ENCODE results near the gene RNASE11. TPM values are rescaled to one million over a fixed set of nuclear protein-coding genes. Genes with fewer than 3 reads are reported as not detected.

RNASE11 gene
- polyA plus RNA-seq (2011; rRNA removed) (not detected in 2 replicates), polyA plus RNA-seq (2017; fragmentation: RNase III; extraction: RNeasy Plus Mini Kit Qiagen cat#74134 plus additional on column Dnase treatment) (not detected in 3 replicates), polyA minus RNA-seq (2011; rRNA and poly(A)+ RNA removed) (not detected in 2 replicates)
- not detected in 2 replicates for polyA plus RNA-seq (2012; cell fraction: cytosol; rRNA removed)
- not detected in 2 replicates for polyA plus RNA-seq (2012; cell fraction: nucleus; rRNA removed)

GRCh38 chr14:20587489-20588154 is at the start of gene RNASE11:
Gene RNASE11 (minus strand): TSS chr14:20588001.
- FAIRE-seq = no peak
- H3K4me2 ChIP-seq = no peak within 1 kb of the TSS
- no peak within 1 kb of the TSS for H3K4me3 ChIP-seq
- WGBS (ENCODE audit: missing lambda C conversion rate) = 37% methylated on average over 6 of the region's 6 CpGs
- no peak for TF ChIP-seq RAD21 (conservative IDR thresholded peaks at IDR 0.05 in 1 of 2, IDR thresholded peaks at IDR 0.05 in 1 of 2)
- CTCF ChIA-PET = interaction anchor here (0.7 to 1.7 kb wide), 6 partner anchors 8 to 99 kb away, joined by 3 to 8 read pairs (median 4); no protein-coding TSS in a partner anchor
- POLR2A ChIA-PET = no interaction called here
- no peak for ATAC-seq
- no peaks in the 10 kb centered on the region for H3K4me1 ChIP-seq
- no peak within 1 kb of the TSS for H3K27ac ChIP-seq
- no peaks in the 10 kb centered on the region for H3K9me3 ChIP-seq
- no peak for DNase-seq (ENCODE audit: low read depth in 1 of 2, low spot score in 1 of 2)

GRCh38 chr14:20632831-20633691 is 45.3 kb upstream of the RNASE11 start:
- WGBS (ENCODE audit: missing lambda C conversion rate) = 15% methylated on average over 45 of the region's 45 CpGs
- peak overlapping the region; percentile 1 to 61; a peak in 3 of 6 replicates for H3K27ac ChIP-seq
- FAIRE-seq (peak; percentile 74), DNase-seq (ENCODE audit: low read depth in 1 of 2, low spot score in 1 of 2) (peak; percentile 96 to 97), ATAC-seq (peak; percentile 85 to 88)
- H3K4me1 ChIP-seq = peaks cover 19% of the 10 kb centered on the region; the same call in 2 of the 3 replicates
- H3K9me3 ChIP-seq = peaks cover 4% of the 10 kb centered on the region; the same call in 1 of the 3 replicates
- TF ChIP-seq MAX (IDR thresholded peaks at IDR 0.05) (peak; percentile 31; the same call in 1 of the 2 replicates), E2F6 (IDR thresholded peaks at IDR 0.05; ENCODE audit: borderline replicate concordance, low read depth) (0 out of 2 replicates have a peak, but pooled peaks have one; percentile 23), SREBF2 (IDR thresholded peaks at IDR 0.05) (peak; percentile 77), RARB (CRISPR knock-in tag; IDR thresholded peaks at IDR 0.05) (0 out of 2 replicates have a peak, but pooled peaks have one; percentile 80), CEBPB (IDR thresholded peaks at IDR 0.05) (peak in 1 of 2 experiments; percentile 67; a peak in 2 of 4 replicates), POLR2A (IDR thresholded peaks at IDR 0.05; ENCODE audit: low read length) (no peak), CTCF (IDR thresholded peaks at IDR 0.05) (no peak), JUN (IDR thresholded peaks at IDR 0.05) (peak in 1 of 2 experiments; percentile 47; a peak in 1 of 5 replicates), ESRRA (IDR thresholded peaks at IDR 0.05; ENCODE audit: borderline replicate concordance, low read length) (peak; percentile 40; the same call in 1 of the 2 replicates), MAFK (IDR thresholded peaks at IDR 0.05; ENCODE audit: partially characterized antibody) (no peak), CHD2 (IDR thresholded peaks at IDR 0.05; ENCODE audit: low read length, partially characterized antibody) (peak; percentile 27), HMGXB4 (CRISPR knock-in tag; IDR thresholded peaks at IDR 0.05; ENCODE audit: borderline replicate concordance) (peak; percentile 82; the same call in 1 of the 2 replicates), HDAC2 (IDR thresholded peaks at IDR 0.05) (no peak)
- CTCF ChIA-PET = interaction anchor here (0.6 to 4.6 kb wide), 12 partner anchors 15 to 338 kb away, joined by 3 to 30 read pairs (median 4); no protein-coding TSS in a partner anchor
- POLR2A ChIA-PET = interaction anchor here (1.0 to 2.9 kb wide), 3 partner anchors 20 to 290 kb away, joined by 4 to 22 read pairs (median 4); partner anchors contain the start of gene PARP2
- H3K4me2 ChIP-seq = peak overlapping the region; percentile 99
- H3K4me3 ChIP-seq = peak overlapping the region; percentile 62

Data from A549 (cell line).